Liver (tissue), 9 donors: Measurements from ENCODE around the gene KPNA6. TPM values are rescaled to one million over a fixed set of nuclear protein-coding genes. Genes with fewer than 3 reads are reported as not detected.

Experiments used
- DNase-seq: peaks from one replicate; pipeline ENCODE4 v3.0.0-alpha.2; 2017; ENCODE audit warnings: low spot score
- H3K27ac ChIP-seq, 2 donors: one replicate each; pipeline ENCODE4 v1.7.0; 2013; ENCODE audit warnings: inconsistent platforms in 2 of 2, low read length in 2 of 2, control low read depth in 1 of 2, low read depth in 1 of 2, mild to moderate bottlenecking in 1 of 2
- H3K27me3 ChIP-seq, 4 donors: one replicate each; pipeline versions ENCODE4 v1.6.1 to v1.7.0; 2013; ENCODE audit warnings: low read length in 3 of 4, inconsistent platforms in 1 of 4, mild to moderate bottlenecking in 1 of 4, moderate library complexity in 1 of 4; ENCODE audit not compliant: control insufficient read depth in 4 of 4, insufficient read depth in 4 of 4
- H3K36me3 ChIP-seq, 4 donors: one replicate each; pipeline versions ENCODE4 v1.6.1 to v1.7.0; 2013; ENCODE audit warnings: low read length in 3 of 4, mild to moderate bottlenecking in 3 of 4, low read depth in 1 of 4, moderate library complexity in 1 of 4; ENCODE audit not compliant: control insufficient read depth in 4 of 4, insufficient read depth in 3 of 4
- H3K4me1 ChIP-seq, 4 donors: one replicate each; pipeline versions ENCODE4 v1.6.1 to v1.7.0; 2013; ENCODE audit warnings: low read length in 3 of 4, mild to moderate bottlenecking in 3 of 4, moderate library complexity in 1 of 4; ENCODE audit not compliant: control insufficient read depth in 4 of 4, insufficient read depth in 4 of 4
- H3K4me3 ChIP-seq, 3 donors: one replicate each; pipeline versions ENCODE4 v1.6.1 to v1.7.0; 2013; ENCODE audit warnings: low read length in 3 of 3, control low read depth in 1 of 3, low read depth in 1 of 3, mild to moderate bottlenecking in 1 of 3
- H3K9ac ChIP-seq, 2 donors: one replicate each; pipeline ENCODE4 v1.7.0; 2013; ENCODE audit warnings: low read length in 2 of 2, mild to moderate bottlenecking in 2 of 2, moderate library complexity in 2 of 2, control low read depth in 1 of 2, low read depth in 1 of 2
- H3K9me3 ChIP-seq, 4 donors: one replicate each; pipeline versions ENCODE4 v1.6.1 to v1.7.0; 2013; ENCODE audit warnings: low read length in 3 of 4; ENCODE audit not compliant: control insufficient read depth in 4 of 4
- EGR1 ChIP-seq, 2 donors: IDR thresholded peaks; 2 replicates each; pipeline ENCODE4 v1.6.1; 2016 to 2018; ENCODE audit warnings: antibody characterized with exemption in 2 of 2, low read depth in 2 of 2
- FOXA1 ChIP-seq: IDR thresholded peaks from 2 replicates; pipeline ENCODE4 v1.6.1; 2016; ENCODE audit warnings: antibody characterized with exemption
- FOXA2 ChIP-seq: IDR thresholded peaks from 2 replicates; pipeline ENCODE4 v1.6.1; 2016; ENCODE audit warnings: antibody characterized with exemption
- GABPA ChIP-seq, 2 donors: IDR thresholded peaks in 1 of 2; conservative IDR thresholded peaks in 1 of 2; 2 replicates each; pipeline ENCODE4 v1.6.1; 2016; ENCODE audit warnings: antibody characterized with exemption in 2 of 2, mild to moderate bottlenecking in 1 of 2, moderate library complexity in 1 of 2
- HNF4A ChIP-seq, 2 donors: conservative IDR thresholded peaks; 2 replicates each; pipeline ENCODE4 v1.6.1; 2016; ENCODE audit warnings: antibody characterized with exemption in 2 of 2, mild to moderate bottlenecking in 2 of 2
- HNF4G ChIP-seq: IDR thresholded peaks from 2 replicates; pipeline ENCODE4 v1.6.1; 2016; ENCODE audit warnings: antibody characterized with exemption
- JUND ChIP-seq, 2 donors: IDR thresholded peaks; 2 replicates each; pipeline ENCODE4 v1.6.1; 2016; ENCODE audit warnings: antibody characterized with exemption in 2 of 2
- NR2F2 ChIP-seq: IDR thresholded peaks from 2 replicates; pipeline ENCODE4 v1.6.1; 2016; ENCODE audit warnings: antibody characterized with exemption
- RAD21 ChIP-seq, 2 donors: IDR thresholded peaks; 2 replicates each; pipeline ENCODE4 v1.6.1; 2016; ENCODE audit warnings: antibody characterized with exemption in 2 of 2, mild to moderate bottlenecking in 2 of 2
- RXRA ChIP-seq, 2 donors: IDR thresholded peaks; 2 replicates each; pipeline ENCODE4 v1.6.1; 2017 to 2018; ENCODE audit warnings: antibody characterized with exemption in 2 of 2, mild to moderate bottlenecking in 1 of 2
- SP1 ChIP-seq: IDR thresholded peaks from 2 replicates; pipeline ENCODE4 v1.6.1; 2018; ENCODE audit warnings: antibody characterized with exemption, mild to moderate bottlenecking
- TAF1 ChIP-seq: conservative IDR thresholded peaks from 2 replicates; pipeline ENCODE4 v1.6.1; 2016; ENCODE audit warnings: antibody characterized with exemption, mild to moderate bottlenecking
- YY1 ChIP-seq: IDR thresholded peaks from 2 replicates; pipeline ENCODE4 v1.6.1; 2016; ENCODE audit warnings: antibody characterized with exemption, mild to moderate bottlenecking
- WGBS: extraction: QIAGEN DNeasy Blood & Tissue Kit; methylation state at CpG from one replicate; pipeline ENCODE4 v1.1.7; 2013; 5-methylcytosine and 5-hydroxymethylcytosine counted together
- polyA plus RNA-seq, 2 donors: library from polyadenylated mRNA; stranded (reverse) in 1 of 2; unstranded in 1 of 2; fragments of 200-250 nt in 1 of 2; fragments of >200 nt in 1 of 2; fragmentation: Nextera tagmentation in 1 of 2; extraction: Ambion mirVana in 1 of 2; gene quantifications; one replicate each; pipeline versions ENCODE4 v1.2.1 to v1.2.3, GENCODE V29; 2013 to 2015
- total RNA-seq, 2 donors: library from RNA; depleted of rRNA; stranded (reverse); fragments of >200 nt; gene quantifications; one replicate each; pipeline ENCODE4 v1.2.3, GENCODE V29; 2014
- TF ChIP-seq, protein P1 (sequence below): IDR thresholded peaks from 2 replicates; pipeline ENCODE4 v1.6.1; 2016; ENCODE audit warnings: antibody characterized with exemption, mild to moderate bottlenecking
- TF ChIP-seq, protein P2 (sequence below): IDR thresholded peaks from 2 replicates; pipeline ENCODE4 v1.6.1; 2016; ENCODE audit warnings: antibody characterized with exemption
- TF ChIP-seq, protein P3 (sequence below): IDR thresholded peaks from 2 replicates; pipeline ENCODE4 v1.6.1; 2016; ENCODE audit warnings: antibody characterized with exemption
- TF ChIP-seq, protein P4 (sequence below): fragments of 150-350 bp; IDR thresholded peaks from 2 replicates; pipeline ENCODE4 v1.5.1; 2017; ENCODE audit warnings: improper control_type of control experiment, low read depth, low read length; ENCODE audit not compliant: missing input control
- TF ChIP-seq, protein P5 (sequence below): IDR thresholded peaks from 2 replicates; pipeline ENCODE4 v1.6.1; 2016; ENCODE audit warnings: antibody characterized with exemption
- donor health status: healthy.
- donor health status: healthy.
- donor health status: healthy.
- donor health status: healthy.
- donor health status: healthy.

Gene KPNA6
- total and polyA plus RNA-seq, 4 donors, result 9.3 to 23.2 (median 16.7) TPM

DNA sequence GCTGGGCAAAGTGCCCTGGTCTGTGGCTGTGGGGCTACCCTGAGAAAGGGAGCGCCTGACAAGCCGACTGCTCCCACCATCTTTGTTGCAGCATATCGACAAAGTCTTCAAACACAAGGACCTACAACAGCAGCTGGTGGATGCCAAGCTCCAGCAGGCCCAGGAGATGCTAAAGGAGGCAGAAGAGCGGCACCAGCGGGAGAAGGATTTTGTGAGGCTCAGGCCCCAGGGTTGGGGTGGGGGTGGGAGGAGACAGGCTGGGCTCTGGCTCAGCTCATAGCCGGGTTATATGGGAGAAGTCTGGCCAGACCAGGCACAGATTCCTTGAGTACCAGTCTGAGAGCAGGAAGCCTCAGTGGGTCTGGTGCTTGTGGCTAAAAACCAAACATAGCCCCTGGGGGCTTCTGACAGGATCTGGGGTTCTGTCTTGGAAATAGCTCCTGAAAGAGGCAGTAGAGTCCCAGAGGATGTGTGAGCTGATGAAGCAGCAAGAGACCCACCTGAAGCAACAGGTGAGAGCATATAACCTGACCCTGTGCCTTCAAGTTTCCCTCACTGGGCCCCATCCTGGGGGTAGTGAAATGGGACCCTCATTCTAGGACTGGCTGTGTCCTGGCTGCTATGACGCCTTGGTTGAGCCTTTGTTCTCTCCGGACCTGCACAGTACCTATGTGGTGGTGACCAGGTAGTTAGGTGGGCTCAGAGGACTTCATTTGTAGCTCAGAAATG lies 84.5 kb downstream of the KPNA6 start:
- H3K4me3 ChIP-seq, result no peak overlapping the region
- H3K27ac ChIP-seq, result no peak overlapping the region
- 96% methylated on average over 8 of the region's 8 CpGs for WGBS
- DNase-seq, result no peak
- peaks cover 0 to 3% (median 0%) of the 10 kb centered on the region in 4 donors for H3K4me1 ChIP-seq
- TF ChIP-seq YY1 (no peak), RAD21 (IDR thresholded peaks at IDR 0.05) (no peak), SP1 (no peak), GABPA (IDR thresholded peaks at IDR 0.05 in 1 of 2, conservative IDR thresholded peaks at IDR 0.05 in 1 of 2) (no peak), HNF4A (conservative IDR thresholded peaks at IDR 0.05) (no peak), JUND (IDR thresholded peaks at IDR 0.05) (no peak), RXRA (IDR thresholded peaks at IDR 0.05) (no peak), FOXA2 (no peak)
- TF ChIP-seq, protein P1, sequence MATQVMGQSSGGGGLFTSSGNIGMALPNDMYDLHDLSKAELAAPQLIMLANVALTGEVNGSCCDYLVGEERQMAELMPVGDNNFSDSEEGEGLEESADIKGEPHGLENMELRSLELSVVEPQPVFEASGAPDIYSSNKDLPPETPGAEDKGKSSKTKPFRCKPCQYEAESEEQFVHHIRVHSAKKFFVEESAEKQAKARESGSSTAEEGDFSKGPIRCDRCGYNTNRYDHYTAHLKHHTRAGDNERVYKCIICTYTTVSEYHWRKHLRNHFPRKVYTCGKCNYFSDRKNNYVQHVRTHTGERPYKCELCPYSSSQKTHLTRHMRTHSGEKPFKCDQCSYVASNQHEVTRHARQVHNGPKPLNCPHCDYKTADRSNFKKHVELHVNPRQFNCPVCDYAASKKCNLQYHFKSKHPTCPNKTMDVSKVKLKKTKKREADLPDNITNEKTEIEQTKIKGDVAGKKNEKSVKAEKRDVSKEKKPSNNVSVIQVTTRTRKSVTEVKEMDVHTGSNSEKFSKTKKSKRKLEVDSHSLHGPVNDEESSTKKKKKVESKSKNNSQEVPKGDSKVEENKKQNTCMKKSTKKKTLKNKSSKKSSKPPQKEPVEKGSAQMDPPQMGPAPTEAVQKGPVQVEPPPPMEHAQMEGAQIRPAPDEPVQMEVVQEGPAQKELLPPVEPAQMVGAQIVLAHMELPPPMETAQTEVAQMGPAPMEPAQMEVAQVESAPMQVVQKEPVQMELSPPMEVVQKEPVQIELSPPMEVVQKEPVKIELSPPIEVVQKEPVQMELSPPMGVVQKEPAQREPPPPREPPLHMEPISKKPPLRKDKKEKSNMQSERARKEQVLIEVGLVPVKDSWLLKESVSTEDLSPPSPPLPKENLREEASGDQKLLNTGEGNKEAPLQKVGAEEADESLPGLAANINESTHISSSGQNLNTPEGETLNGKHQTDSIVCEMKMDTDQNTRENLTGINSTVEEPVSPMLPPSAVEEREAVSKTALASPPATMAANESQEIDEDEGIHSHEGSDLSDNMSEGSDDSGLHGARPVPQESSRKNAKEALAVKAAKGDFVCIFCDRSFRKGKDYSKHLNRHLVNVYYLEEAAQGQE, result no peak
- TF ChIP-seq, protein P2, sequence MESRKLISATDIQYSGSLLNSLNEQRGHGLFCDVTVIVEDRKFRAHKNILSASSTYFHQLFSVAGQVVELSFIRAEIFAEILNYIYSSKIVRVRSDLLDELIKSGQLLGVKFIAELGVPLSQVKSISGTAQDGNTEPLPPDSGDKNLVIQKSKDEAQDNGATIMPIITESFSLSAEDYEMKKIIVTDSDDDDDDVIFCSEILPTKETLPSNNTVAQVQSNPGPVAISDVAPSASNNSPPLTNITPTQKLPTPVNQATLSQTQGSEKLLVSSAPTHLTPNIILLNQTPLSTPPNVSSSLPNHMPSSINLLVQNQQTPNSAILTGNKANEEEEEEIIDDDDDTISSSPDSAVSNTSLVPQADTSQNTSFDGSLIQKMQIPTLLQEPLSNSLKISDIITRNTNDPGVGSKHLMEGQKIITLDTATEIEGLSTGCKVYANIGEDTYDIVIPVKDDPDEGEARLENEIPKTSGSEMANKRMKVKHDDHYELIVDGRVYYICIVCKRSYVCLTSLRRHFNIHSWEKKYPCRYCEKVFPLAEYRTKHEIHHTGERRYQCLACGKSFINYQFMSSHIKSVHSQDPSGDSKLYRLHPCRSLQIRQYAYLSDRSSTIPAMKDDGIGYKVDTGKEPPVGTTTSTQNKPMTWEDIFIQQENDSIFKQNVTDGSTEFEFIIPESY, result no peak
- no peak overlapping the region for H3K9ac ChIP-seq
- H3K36me3 ChIP-seq, result peaks cover 36 to 95% (median 81%) of the 10 kb centered on the region in 4 donors
- no peaks in the 10 kb centered on the region for H3K27me3 ChIP-seq
- no peaks in the 10 kb centered on the region for H3K9me3 ChIP-seq

- 98% methylated on average over 6 of the region's 6 CpGs for WGBS
- no peak overlapping the region for H3K4me3 ChIP-seq
- H3K27me3 ChIP-seq, result no peaks in the 10 kb centered on the region
- DNase-seq, result no peak
- no peak overlapping the region for H3K27ac ChIP-seq
- no peaks in the 10 kb centered on the region for H3K9me3 ChIP-seq
- H3K36me3 ChIP-seq, result peaks cover 30 to 73% (median 60%) of the 10 kb centered on the region in 4 donors
- H3K9ac ChIP-seq, result no peak overlapping the region
- H3K4me1 ChIP-seq, result peaks cover 0 to 16% (median 10%) of the 10 kb centered on the region in 4 donors
- TF ChIP-seq YY1, result no peak
- TF ChIP-seq RXRA (IDR thresholded peaks at IDR 0.05), result no peak
- no peak for TF ChIP-seq RAD21 (IDR thresholded peaks at IDR 0.05)
- no peak for TF ChIP-seq SP1
- TF ChIP-seq TAF1, result no peak
- TF ChIP-seq HNF4G, result no peak
- no peak for TF ChIP-seq NR2F2
- no peak for TF ChIP-seq JUND (IDR thresholded peaks at IDR 0.05)
- TF ChIP-seq, protein P3, sequence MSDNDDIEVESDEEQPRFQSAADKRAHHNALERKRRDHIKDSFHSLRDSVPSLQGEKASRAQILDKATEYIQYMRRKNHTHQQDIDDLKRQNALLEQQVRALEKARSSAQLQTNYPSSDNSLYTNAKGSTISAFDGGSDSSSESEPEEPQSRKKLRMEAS, result no peak
- no peak for TF ChIP-seq GABPA (IDR thresholded peaks at IDR 0.05 in 1 of 2, conservative IDR thresholded peaks at IDR 0.05 in 1 of 2)
- TF ChIP-seq EGR1 (IDR thresholded peaks at IDR 0.05; ENCODE audit: low read depth in 2 of 2), result no peak
- TF ChIP-seq FOXA2, result no peak
- no peak for TF ChIP-seq FOXA1
- TF ChIP-seq HNF4A (conservative IDR thresholded peaks at IDR 0.05), result no peak
- TF ChIP-seq, protein P1, result no peak
- TF ChIP-seq, protein P4, sequence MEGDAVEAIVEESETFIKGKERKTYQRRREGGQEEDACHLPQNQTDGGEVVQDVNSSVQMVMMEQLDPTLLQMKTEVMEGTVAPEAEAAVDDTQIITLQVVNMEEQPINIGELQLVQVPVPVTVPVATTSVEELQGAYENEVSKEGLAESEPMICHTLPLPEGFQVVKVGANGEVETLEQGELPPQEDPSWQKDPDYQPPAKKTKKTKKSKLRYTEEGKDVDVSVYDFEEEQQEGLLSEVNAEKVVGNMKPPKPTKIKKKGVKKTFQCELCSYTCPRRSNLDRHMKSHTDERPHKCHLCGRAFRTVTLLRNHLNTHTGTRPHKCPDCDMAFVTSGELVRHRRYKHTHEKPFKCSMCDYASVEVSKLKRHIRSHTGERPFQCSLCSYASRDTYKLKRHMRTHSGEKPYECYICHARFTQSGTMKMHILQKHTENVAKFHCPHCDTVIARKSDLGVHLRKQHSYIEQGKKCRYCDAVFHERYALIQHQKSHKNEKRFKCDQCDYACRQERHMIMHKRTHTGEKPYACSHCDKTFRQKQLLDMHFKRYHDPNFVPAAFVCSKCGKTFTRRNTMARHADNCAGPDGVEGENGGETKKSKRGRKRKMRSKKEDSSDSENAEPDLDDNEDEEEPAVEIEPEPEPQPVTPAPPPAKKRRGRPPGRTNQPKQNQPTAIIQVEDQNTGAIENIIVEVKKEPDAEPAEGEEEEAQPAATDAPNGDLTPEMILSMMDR, result no peak
- TF ChIP-seq, protein P5, sequence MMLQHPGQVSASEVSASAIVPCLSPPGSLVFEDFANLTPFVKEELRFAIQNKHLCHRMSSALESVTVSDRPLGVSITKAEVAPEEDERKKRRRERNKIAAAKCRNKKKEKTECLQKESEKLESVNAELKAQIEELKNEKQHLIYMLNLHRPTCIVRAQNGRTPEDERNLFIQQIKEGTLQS, result no peak
These were observed 87.1 kb downstream of the KPNA6 start for GRCh38 chr1:32194984-32195383.
